Activated naive CD4-positive, alpha-beta T cell treated with anti-CD3 and anti-CD28 coated beads for 36 hours (primary cell): ENCODE results near the gene IP6K3. TPM values are rescaled to one million over a fixed set of nuclear protein-coding genes. Genes with fewer than 3 reads are reported as not detected.

Experiments
- CTCF ChIA-PET: fragments of 350-600 bp; sonication (Branson Sonifier 250); formaldehyde crosslinking; loops from one replicate; lab custom pipeline; 2021; ENCODE audit warnings: antibody characterized with exemption; lab: Charles Lee
- DNase-seq: peaks from one replicate; pipeline ENCODE4 v3.0.0-alpha.2; 2020
- H3K27ac Mint-ChIP-seq: one replicate; pipeline ENCODE4 v1.8.0; 2021; ENCODE audit warnings: mild to moderate bottlenecking, mixed read lengths
- H3K27me3 Mint-ChIP-seq: one replicate; pipeline ENCODE4 v1.8.0; 2021; ENCODE audit warnings: low read depth, mixed read lengths
- H3K36me3 Mint-ChIP-seq: one replicate; pipeline ENCODE4 v1.8.0; 2021; ENCODE audit warnings: low read depth, mixed read lengths
- H3K4me1 Mint-ChIP-seq: one replicate; pipeline ENCODE4 v1.8.0; 2021; ENCODE audit warnings: low read depth, mixed read lengths
- H3K4me3 Mint-ChIP-seq: one replicate; pipeline ENCODE4 v1.8.0; 2021; ENCODE audit warnings: mild to moderate bottlenecking, moderate library complexity, mixed read lengths
- H3K9me3 Mint-ChIP-seq: one replicate; pipeline ENCODE4 v1.8.0; 2021; ENCODE audit warnings: mixed read lengths
- intact Hi-C: fragments of 100-400 bp; cut with micrococcal nuclease; formaldehyde crosslinking; loops from one replicate; pipeline ENCODE4 v1.15.1; 2023
- total RNA-seq, 2 experiments: library from RNA; stranded (reverse); gene quantifications; one replicate each; pipeline ENCODE4 v1.2.3, GENCODE V29; 2021

IP6K3 gene
- total RNA-seq, 2 experiments from 2014 or later, result not detected

DNA sequence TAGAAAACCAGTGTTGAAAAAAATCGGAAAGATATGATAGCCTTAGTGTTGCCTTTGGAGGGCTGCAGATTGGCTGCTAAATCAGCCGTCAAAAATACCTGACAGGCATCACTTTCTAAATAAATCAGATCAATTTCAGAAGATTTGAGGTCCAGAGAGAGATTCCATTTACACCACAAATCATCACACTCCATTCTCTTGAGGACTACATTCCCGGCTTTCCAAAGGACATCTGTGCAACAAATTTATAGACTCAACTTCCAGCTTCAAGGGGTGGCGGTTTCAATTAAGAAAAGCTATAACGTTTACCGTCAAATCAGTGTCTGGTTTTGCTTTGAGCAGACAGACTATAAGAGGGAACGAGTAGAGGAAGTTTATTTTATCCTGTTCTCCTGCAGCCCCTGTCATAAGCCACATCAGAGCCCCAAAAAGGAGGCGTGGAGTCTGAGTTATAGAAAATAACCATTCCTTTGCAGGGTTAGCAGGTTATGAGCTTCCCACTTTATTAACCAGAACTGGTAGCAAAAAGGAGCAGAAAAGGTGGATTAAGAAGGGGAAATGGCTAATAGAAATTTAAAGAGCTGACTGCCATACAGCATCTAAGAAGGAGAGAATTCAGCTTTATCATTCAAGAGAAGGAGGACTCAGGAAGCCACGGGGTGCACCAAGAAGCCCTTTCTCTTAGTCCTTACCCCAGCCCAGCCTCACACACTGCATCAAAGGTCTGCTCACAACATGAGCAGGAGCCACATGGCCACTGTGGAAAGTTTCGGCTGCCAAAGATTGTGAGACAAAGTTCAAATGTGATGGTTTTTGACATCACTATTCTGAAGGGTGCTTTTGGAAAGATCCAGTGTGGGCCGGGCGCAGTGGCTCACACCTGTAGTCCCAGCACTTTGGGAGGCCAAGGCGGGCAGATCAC, 22.3 kb downstream of the IP6K3 start:
- intact Hi-C loops, result no loop called here
- Mint-ChIP-seq H3K27me3 (no peaks in the 10 kb centered on the region), H3K4me1 (peaks cover 23% of the 10 kb centered on the region), H3K27ac (peak overlapping the region; percentile 2), H3K36me3 (no peaks in the 10 kb centered on the region), H3K4me3 (no peak overlapping the region), H3K9me3 (no peaks in the 10 kb centered on the region)
- peak; percentile 44 for DNase-seq
- CTCF ChIA-PET, result interaction anchor here (1.0 to 3.5 kb wide), 5 partner anchors 13 to 117 kb away, joined by 3 to 24 read pairs (median 5); partner anchors contain the start of gene UQCC2

DNA sequence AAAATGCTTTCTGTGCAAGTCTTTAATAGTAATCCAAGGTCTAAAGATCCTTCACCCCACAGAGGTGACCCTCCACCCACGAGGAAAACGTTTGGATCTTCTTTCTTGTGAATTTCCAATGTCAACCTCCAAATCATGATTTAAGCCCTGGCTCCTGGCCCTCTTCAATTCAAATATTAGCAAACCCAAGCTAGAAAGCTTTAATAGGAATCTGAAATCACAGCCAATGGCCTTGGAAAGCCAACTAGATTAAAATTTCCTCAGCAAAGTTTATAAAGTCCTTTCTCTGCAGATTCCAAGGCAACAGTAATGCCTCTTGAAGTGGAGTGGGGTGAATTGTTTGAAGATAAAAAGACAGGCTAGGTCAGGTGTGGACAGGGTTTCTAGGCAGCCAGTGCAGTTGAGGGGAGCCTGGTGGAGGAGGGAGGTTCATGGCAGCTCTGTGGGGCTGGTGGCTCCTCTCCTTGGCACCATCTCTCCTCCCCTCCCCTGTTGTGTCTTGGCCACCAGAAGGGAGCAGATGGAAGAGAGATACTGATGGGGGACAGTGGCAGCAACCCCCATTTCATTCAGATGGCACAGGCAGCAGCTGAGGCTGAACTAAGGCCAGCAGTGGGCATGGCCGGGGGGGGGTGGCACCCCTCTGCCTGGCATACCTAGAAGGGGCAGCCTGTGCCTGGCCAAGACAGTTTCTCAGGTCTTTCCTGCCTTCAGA, 23.2 kb downstream of the IP6K3 start:
- no peaks in the 10 kb centered on the region for H3K27me3 Mint-ChIP-seq
- CTCF ChIA-PET, result interaction anchor here (1.2 to 3.5 kb wide), 7 partner anchors 12 to 331 kb away, joined by 3 to 24 read pairs (median 5); partner anchors contain the start of gene UQCC2
- no peak overlapping the region for H3K4me3 Mint-ChIP-seq
- intact Hi-C loops, result no loop called here
- no peak for DNase-seq
- H3K9me3 Mint-ChIP-seq, result no peaks in the 10 kb centered on the region
- H3K27ac Mint-ChIP-seq, result no peak overlapping the region
- no peaks in the 10 kb centered on the region for H3K36me3 Mint-ChIP-seq
- H3K4me1 Mint-ChIP-seq, result peaks cover 23% of the 10 kb centered on the region

DNA sequence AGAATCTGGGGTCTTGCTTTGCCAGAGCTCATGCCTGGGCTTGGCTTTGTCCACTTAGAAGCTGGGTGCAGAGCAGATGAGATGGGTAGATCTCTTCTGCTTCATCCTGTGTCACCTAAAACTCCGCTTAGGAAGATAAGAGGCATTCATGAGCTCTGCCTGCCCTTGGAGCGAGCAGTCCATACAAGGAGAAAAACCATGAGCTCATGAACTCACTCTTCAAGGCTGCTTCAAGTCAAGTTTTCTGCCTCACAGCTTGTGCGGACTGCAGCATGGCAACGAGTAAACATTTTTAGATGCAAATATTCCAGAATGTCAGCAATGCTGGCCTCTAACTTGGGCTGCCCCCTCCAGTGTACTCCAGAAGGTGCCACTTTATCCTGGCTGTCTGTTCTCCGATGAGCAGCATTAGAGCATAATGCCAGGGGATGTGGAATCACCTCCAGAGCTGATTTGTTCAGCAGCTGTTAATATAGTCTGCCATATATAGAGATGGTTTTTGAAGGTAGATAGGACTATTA, 24.5 kb downstream of the IP6K3 start:
- Mint-ChIP-seq H3K27me3 (no peaks in the 10 kb centered on the region), H3K9me3 (no peaks in the 10 kb centered on the region), H3K4me3 (no peak overlapping the region), H3K27ac (no peak overlapping the region), H3K4me1 (peaks cover 23% of the 10 kb centered on the region), H3K36me3 (no peaks in the 10 kb centered on the region)
- intact Hi-C loops, result no loop called here
- no peak for DNase-seq
- CTCF ChIA-PET, result interaction anchor here (0.5 to 3.5 kb wide), 8 partner anchors 11 to 358 kb away, joined by 3 to 24 read pairs (median 5); partner anchors contain the start of gene UQCC2

DNA sequence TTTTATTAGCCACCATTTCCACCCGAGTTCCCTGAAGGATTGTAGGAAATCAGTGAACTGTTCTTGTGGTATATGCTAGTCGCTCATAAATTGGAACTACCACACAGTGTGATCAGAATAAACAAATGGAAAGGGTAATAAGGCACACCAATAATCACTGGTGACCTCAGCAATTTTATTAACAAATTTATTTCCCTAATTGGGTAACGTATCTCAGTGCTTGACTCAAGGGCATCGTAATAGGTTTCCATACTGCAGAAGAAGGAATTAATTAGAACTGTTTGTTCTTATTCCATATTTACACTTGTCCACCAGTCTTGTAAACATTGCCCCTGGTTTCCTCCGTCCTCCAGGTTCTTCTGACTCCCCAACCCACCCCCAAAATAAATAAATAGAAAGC, 25.2 kb downstream of the IP6K3 start:
- H3K27ac Mint-ChIP-seq, result no peak overlapping the region
- no peak for DNase-seq
- intact Hi-C loops, result no loop called here
- no peaks in the 10 kb centered on the region for H3K36me3 Mint-ChIP-seq
- peaks cover 23% of the 10 kb centered on the region for H3K4me1 Mint-ChIP-seq
- H3K9me3 Mint-ChIP-seq, result no peaks in the 10 kb centered on the region
- H3K4me3 Mint-ChIP-seq, result no peak overlapping the region
- no peaks in the 10 kb centered on the region for H3K27me3 Mint-ChIP-seq
- CTCF ChIA-PET, result interaction anchor here (2.0 to 3.5 kb wide), 2 partner anchors 10 to 333 kb away, joined by 6 to 24 read pairs; partner anchors contain the start of gene UQCC2

DNA sequence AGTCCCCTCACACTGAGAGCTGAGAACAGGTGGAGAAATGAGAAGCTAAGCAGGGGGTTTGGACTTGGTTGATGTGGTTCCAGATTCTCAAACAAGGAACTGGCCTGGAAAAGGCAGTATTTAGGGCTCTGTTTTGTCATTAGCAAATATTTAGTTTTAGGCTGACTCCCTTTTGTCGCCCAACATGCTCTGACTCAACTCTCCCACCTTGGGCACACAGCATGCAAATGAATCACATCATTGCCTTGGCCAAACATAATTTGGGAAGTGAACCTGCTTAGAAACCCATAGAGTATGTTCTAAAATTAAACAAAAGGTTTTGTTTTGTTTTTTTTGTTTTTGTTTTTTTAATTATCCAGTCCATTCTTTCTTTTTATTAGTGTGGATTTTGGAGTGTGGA, 25.7 kb downstream of the IP6K3 start:
- CTCF ChIA-PET, result interaction anchor here (2.0 kb wide), 1 partner anchor 9 kb away, joined by 6 read pairs; the partner anchor contains the start of gene UQCC2
- H3K4me3 Mint-ChIP-seq, result no peak overlapping the region
- no peak for DNase-seq
- no peaks in the 10 kb centered on the region for H3K9me3 Mint-ChIP-seq
- no peak overlapping the region for H3K27ac Mint-ChIP-seq
- intact Hi-C loops, result no loop called here
- H3K27me3 Mint-ChIP-seq, result no peaks in the 10 kb centered on the region
- no peaks in the 10 kb centered on the region for H3K36me3 Mint-ChIP-seq
- H3K4me1 Mint-ChIP-seq, result peaks cover 23% of the 10 kb centered on the region

DNA sequence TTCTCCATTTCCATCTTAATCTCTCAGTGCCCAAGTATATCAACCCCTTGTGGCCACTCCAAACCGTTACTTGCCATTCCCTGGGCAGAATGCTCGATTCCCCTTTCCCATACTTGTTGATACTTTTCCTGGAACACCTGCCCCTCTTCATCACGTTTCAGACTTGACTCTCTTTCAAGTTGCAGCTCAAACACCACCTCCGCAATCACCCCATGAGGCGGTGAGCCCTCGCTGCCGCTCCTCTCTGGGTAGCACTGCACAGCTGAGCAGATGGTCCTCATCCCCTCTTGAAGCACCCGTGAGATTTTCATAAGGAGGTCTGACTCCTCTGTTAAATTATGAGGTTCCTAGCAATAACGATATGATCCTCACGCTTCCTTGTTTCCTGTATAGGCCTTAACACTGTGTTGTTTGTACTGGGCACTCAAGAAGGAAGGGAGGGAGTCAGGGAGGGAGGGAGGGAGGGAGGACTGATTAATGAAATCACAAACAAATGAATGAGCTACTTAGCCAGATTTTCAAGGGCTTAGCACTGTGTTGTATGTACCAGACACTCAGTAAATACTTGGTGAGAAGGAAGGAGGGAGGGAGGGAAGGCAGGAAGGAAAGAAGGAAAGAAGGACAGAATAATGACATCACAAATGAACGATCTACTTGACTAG, 27.2 kb downstream of the IP6K3 start:
- CTCF ChIA-PET, result interaction anchor here (2.0 kb wide), 1 partner anchor 8 kb away, joined by 6 read pairs; the partner anchor contains the start of gene UQCC2
- H3K9me3 Mint-ChIP-seq, result no peaks in the 10 kb centered on the region
- no peak overlapping the region for H3K4me3 Mint-ChIP-seq
- intact Hi-C loops, result loop anchor here (10.0 kb wide), 1 partner anchor 435 kb away; no protein-coding TSS in a partner anchor
- peaks cover 16% of the 10 kb centered on the region for H3K4me1 Mint-ChIP-seq
- no peaks in the 10 kb centered on the region for H3K36me3 Mint-ChIP-seq
- H3K27ac Mint-ChIP-seq, result no peak overlapping the region
- H3K27me3 Mint-ChIP-seq, result no peaks in the 10 kb centered on the region
- no peak for DNase-seq

DNA sequence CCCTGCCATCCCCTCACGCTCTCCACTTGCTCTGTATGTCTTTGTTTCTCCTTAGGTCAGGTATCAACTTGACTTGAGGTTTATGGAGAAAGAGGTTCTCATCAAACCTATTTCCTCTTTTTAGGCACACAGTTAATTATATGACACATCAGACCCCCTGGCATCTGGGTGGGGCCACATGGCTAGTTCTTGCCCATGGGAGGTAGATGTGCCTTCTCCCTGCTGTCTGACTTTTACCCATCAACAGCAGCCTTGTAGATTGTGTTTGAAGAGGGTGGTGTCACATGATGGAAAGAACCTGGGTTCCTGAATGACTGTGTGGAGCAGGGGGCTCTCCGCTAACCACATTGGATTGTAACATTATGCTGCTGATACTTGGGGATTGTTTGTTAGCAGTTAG, 28.0 kb downstream of the IP6K3 start:
- no peaks in the 10 kb centered on the region for H3K36me3 Mint-ChIP-seq
- CTCF ChIA-PET, result no interaction called here
- peaks cover 8% of the 10 kb centered on the region for H3K4me1 Mint-ChIP-seq
- H3K9me3 Mint-ChIP-seq, result no peaks in the 10 kb centered on the region
- intact Hi-C loops, result loop anchor here (10.0 kb wide), 1 partner anchor 436 kb away; no protein-coding TSS in a partner anchor
- no peak for DNase-seq
- H3K27me3 Mint-ChIP-seq, result no peaks in the 10 kb centered on the region
- no peak overlapping the region for H3K27ac Mint-ChIP-seq
- no peak overlapping the region for H3K4me3 Mint-ChIP-seq

DNA sequence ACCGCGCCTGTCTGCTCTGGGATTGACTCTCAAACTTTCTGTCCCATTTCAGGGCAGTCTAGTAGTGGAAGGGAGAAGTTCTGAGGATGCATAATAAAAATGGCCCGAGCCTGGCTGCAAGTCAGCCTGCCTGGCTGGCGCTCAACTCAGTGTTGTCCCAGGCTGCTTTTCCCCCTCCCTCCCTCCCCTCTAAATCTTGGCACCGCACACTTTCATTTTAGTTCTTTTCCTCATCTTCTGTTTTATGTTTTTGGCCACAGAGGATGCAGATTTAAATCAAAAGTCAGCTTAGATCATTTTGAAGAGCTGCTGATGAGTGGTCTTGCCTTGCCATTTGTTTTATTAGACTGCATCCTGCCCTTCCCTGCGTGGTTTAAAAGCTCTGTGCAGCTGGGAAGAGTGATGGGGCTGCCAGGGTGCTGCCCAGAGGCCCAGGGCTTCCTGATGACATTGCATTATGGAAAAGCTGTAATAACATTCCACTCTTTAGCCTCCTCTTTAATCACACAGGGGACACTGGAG, 28.7 kb downstream of the IP6K3 start:
- H3K27me3 Mint-ChIP-seq, result no peaks in the 10 kb centered on the region
- DNase-seq, result no peak
- no peaks in the 10 kb centered on the region for H3K36me3 Mint-ChIP-seq
- H3K27ac Mint-ChIP-seq, result no peak overlapping the region
- CTCF ChIA-PET, result no interaction called here
- intact Hi-C loops, result loop anchor here (10.0 kb wide), 1 partner anchor 437 kb away; no protein-coding TSS in a partner anchor
- H3K4me3 Mint-ChIP-seq, result no peak overlapping the region
- H3K9me3 Mint-ChIP-seq, result no peaks in the 10 kb centered on the region
- peaks cover 1% of the 10 kb centered on the region for H3K4me1 Mint-ChIP-seq

DNA sequence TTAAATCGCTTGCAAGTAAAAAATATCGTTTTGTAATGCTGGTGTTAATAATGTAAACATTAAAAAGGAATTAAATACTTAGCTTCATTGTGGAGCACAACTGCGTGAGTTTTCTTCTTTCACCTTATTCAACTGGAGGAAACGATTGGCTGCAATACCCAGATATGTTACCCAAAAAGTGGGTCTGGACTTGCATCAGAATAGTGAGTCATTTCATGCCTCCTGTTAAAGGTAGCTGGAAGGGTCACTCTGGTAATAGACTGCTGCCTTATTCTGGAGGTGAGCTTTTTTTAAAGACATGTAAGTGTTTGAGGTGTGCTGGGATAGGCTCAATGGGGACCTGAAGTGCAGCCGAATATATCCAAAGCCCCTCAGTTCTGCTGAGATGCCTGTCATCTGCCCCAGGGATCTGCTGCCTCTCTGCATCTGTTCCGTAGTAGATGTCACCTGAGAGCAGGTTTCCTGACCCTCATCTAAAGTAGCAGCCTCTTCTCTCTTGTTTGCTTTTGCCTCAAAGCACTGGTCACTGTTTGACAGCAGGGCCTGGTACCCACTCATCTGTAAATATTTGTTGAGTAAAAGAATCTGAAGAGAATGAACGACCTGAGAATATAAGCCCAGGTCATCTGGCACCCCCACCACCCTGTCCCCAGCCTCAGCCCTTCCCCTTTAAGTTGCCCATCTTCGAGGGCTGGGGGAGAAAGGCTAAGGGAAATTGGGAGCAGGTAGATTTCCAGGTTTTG, 29.6 kb downstream of the IP6K3 start:
- no peak for DNase-seq
- peaks cover under 1% of the 10 kb centered on the region for H3K4me1 Mint-ChIP-seq
- intact Hi-C loops, result loop anchor here (10.0 kb wide), 1 partner anchor 438 kb away; no protein-coding TSS in a partner anchor
- no peaks in the 10 kb centered on the region for H3K27me3 Mint-ChIP-seq
- no peaks in the 10 kb centered on the region for H3K36me3 Mint-ChIP-seq
- no peak overlapping the region for H3K27ac Mint-ChIP-seq
- H3K9me3 Mint-ChIP-seq, result no peaks in the 10 kb centered on the region
- CTCF ChIA-PET, result interaction anchor here (1.4 kb wide), 1 partner anchor 51 kb away, joined by 3 read pairs; no protein-coding TSS in a partner anchor
- no peak overlapping the region for H3K4me3 Mint-ChIP-seq

DNA sequence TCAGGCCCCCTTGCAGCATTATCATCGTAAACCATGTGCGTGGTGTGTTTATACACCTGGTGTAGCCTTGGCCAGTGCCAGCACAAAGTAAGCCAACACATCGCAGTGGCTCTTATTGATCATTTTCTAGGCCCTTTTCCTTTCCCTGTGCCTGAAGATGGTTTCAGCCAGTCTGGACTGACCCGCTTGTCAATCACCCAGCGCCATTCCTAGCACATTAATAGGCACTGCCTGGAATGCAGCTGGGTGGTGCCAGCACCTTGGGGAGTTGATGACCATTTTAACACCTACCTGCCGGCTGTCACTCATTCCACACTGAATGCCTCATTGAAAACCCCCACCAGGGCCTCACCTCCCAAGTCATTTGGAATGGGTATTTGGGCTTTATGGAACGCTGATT, 30.3 kb downstream of the IP6K3 start:
- H3K36me3 Mint-ChIP-seq, result no peaks in the 10 kb centered on the region
- no peak overlapping the region for H3K4me3 Mint-ChIP-seq
- H3K27me3 Mint-ChIP-seq, result no peaks in the 10 kb centered on the region
- CTCF ChIA-PET, result interaction anchor here (1.2 to 1.4 kb wide), 2 partner anchors 52 to 55 kb away, joined by 3 read pairs; no protein-coding TSS in a partner anchor
- no peak overlapping the region for H3K27ac Mint-ChIP-seq
- no peaks in the 10 kb centered on the region for H3K9me3 Mint-ChIP-seq
- peaks cover 4% of the 10 kb centered on the region for H3K4me1 Mint-ChIP-seq
- intact Hi-C loops, result loop anchor here (10.0 kb wide), 1 partner anchor 438 kb away; no protein-coding TSS in a partner anchor
- DNase-seq, result no peak
